H1 (cell line): ENCODE results near the gene SCN2B. TPM values are rescaled to one million over a fixed set of nuclear protein-coding genes. Genes with fewer than 3 reads are reported as not detected.

Experiments
- CBX5 ChIP-seq: fragments of 300-800, 300-1000 bp; sonication (generic); IDR thresholded peaks from 2 replicates; pipeline ENCODE4 v1.7.1; 2016; ENCODE audit warnings: antibody characterized with exemption, low read length, low read depth
- EZH2 ChIP-seq: fragments of 200-600 bp; sonication (generic); IDR thresholded peaks from 2 replicates; pipeline ENCODE4 v1.7.1; 2012; ENCODE audit warnings: low read depth, mild to moderate bottlenecking, moderate library complexity, low read length, inconsistent platforms; ENCODE audit not compliant: severe bottlenecking
- GTF2F1 ChIP-seq: IDR thresholded peaks from 2 replicates; pipeline ENCODE4 v1.6.1; 2012; ENCODE audit warnings: low read depth, low read length, improper control_type of control experiment, borderline replicate concordance
- RAD21 ChIP-seq, 2 experiments: IDR thresholded peaks in 1 of 2; conservative IDR thresholded peaks in 1 of 2; 2 replicates each; pipeline ENCODE4 v1.6.1; 2011; ENCODE audit warnings: low read depth in 2 of 2, low read length in 2 of 2, improper control_type of control experiment in 1 of 2, inconsistent platforms in 1 of 2, mild to moderate bottlenecking in 1 of 2, moderate library complexity in 1 of 2
- RBBP5 ChIP-seq: IDR thresholded peaks from 2 replicates; pipeline ENCODE4 v1.7.1; 2012; ENCODE audit warnings: low read depth, mild to moderate bottlenecking, inconsistent platforms, low read length, moderate library complexity, borderline replicate concordance
- RFX5 ChIP-seq: IDR thresholded peaks from 2 replicates; pipeline ENCODE4 v1.6.1; 2011; ENCODE audit warnings: low read depth, low read length, improper control_type of control experiment, borderline replicate concordance
- SP2 ChIP-seq: IDR thresholded peaks from 2 replicates; pipeline ENCODE4 v1.6.1; 2012; ENCODE audit warnings: mild to moderate bottlenecking, low read length, inconsistent platforms
- TAF1 ChIP-seq: IDR thresholded peaks from 2 replicates; pipeline ENCODE4 v1.6.1; 2011; ENCODE audit warnings: mild to moderate bottlenecking, low read depth, low read length
- TAF7 ChIP-seq: optimal IDR thresholded peaks from 2 replicates; pipeline ENCODE3; 2011; ENCODE audit warnings: low read depth, mild to moderate bottlenecking, inconsistent platforms, low read length, moderate library complexity, borderline replicate concordance
- TEAD4 ChIP-seq: IDR thresholded peaks from 2 replicates; pipeline ENCODE4 v1.6.1; 2012; ENCODE audit warnings: low read depth, low read length, inconsistent platforms, mixed read lengths
- polyA plus RNA-seq, 7 experiments: library from polyadenylated mRNA; depleted of rRNA in 3 of 7; stranded (reverse) in 5 of 7; unstranded in 2 of 7; fragments of >200 nt in 5 of 7; fragments of 200-250 nt in 2 of 7; gene quantifications; 1 replicate in 5 of 7; 2 replicates in 1 of 7; 4 replicates in 1 of 7; pipeline versions ENCODE4 v1.2.1 to v1.2.3, GENCODE V29; 2011 to 2013; ENCODE audit warnings: missing spikeins in 2 of 7, mixed read lengths in 2 of 7
- total RNA-seq: library from RNA; stranded (reverse); fragmentation: NEBNext Ultra II Directional; extraction: Animal tissue kit (Norgen Biotek cat#: 25700); gene quantifications from 2 replicates; pipeline ENCODE4 v1.2.1, GENCODE V29; 2021

SCN2B gene
- total and polyA plus RNA-seq, 2 of the 8 experiments (the other 6 are each of a cell fraction or from before 2014, with no cell fraction given) = 0.14 to 0.24 TPM

DNA sequence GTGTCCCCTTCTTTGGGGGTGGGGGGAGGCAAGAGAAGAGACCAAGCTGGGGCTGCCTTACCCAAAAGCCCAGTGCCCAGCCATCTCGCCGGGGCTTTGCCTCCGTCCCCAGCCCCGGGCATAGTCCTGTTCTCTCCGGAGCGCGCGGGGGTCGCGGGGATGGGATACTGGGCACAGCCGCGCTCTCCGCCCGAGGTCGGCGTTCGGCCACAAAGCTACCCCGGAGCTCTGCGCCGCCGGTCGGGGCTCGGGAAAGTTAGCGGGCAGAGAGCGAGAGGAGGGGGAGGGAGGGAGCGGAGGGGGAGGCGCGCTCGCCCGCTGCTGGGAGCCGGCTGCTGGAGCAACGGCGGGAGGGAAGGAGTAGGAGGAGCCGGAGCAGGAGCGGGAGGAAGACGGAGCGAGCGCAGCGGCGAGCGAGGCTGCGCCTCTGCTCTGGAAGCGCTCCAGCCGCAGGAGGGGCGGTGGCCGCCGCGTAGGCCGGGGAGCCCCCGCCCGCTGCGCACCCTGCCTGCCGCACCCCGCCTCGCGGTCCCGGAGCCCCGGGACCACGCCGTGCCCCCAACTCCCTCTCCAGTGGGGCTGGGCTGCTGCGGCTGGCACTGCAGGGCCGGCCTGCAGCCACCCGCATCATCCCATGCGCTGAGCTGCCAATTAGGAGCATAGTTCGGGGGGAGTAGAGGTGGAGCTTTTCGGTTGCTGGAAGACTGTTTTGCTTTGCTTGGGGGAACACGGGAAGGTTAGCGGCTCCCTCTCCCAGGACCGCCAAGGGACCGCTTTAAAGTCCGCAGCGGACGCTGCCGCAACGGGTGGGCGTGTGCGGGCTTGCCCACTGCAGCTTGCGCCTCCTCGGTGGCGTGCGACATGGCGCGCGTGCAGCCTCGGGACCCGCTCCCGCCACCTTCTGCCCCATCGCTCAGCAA lies 23.6 kb downstream of the SCN2B start, which contains the start of gene SCN4B (continued):
- no peak for TF ChIP-seq RFX5
- TF ChIP-seq TAF7 = peak; percentile 52
- TF ChIP-seq TEAD4 = no peak
- TF ChIP-seq SP2 = no peak
- peak; percentile 74; the same call in 1 of the 2 replicates for TF ChIP-seq RBBP5
- 0 out of 2 replicates have a peak, but pooled peaks have one; percentile 14 for TF ChIP-seq TAF1
- TF ChIP-seq GTF2F1 = no peak
- peak; percentile 64 for TF ChIP-seq EZH2
- no peak for TF ChIP-seq CBX5
- TF ChIP-seq RAD21 (IDR thresholded peaks at IDR 0.05 in 1 of 2, conservative IDR thresholded peaks at IDR 0.05 in 1 of 2; ENCODE audit: low read depth in 2 of 2, low read length in 2 of 2) = peak in 1 of 2 experiments; percentile 15; a peak in 1 of 4 replicates
- TF ChIP-seq, all 59 proteins: peak for 12
